ENCODE measurements around the gene GPRIN1. TPM values are rescaled to one million over a fixed set of nuclear protein-coding genes. Genes with fewer than 3 reads are reported as not detected.

GPRIN1 gene
- total RNA-seq, 1 donor from 2014 or later: 39.0 TPM

GRCh38 chr5:176621661-176622079 is 11.7 kb upstream of the GPRIN1 start:
- TF ChIP-seq, protein P1, sequence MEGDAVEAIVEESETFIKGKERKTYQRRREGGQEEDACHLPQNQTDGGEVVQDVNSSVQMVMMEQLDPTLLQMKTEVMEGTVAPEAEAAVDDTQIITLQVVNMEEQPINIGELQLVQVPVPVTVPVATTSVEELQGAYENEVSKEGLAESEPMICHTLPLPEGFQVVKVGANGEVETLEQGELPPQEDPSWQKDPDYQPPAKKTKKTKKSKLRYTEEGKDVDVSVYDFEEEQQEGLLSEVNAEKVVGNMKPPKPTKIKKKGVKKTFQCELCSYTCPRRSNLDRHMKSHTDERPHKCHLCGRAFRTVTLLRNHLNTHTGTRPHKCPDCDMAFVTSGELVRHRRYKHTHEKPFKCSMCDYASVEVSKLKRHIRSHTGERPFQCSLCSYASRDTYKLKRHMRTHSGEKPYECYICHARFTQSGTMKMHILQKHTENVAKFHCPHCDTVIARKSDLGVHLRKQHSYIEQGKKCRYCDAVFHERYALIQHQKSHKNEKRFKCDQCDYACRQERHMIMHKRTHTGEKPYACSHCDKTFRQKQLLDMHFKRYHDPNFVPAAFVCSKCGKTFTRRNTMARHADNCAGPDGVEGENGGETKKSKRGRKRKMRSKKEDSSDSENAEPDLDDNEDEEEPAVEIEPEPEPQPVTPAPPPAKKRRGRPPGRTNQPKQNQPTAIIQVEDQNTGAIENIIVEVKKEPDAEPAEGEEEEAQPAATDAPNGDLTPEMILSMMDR (conservative IDR thresholded peaks at IDR 0.05): no peak
- Mint-ChIP-seq H3K4me3 (no peak overlapping the region), H3K27me3 (ENCODE audit: low read depth) (peaks cover 92% of the 10 kb centered on the region), H3K36me3 (ENCODE audit: low read depth) (no peaks in the 10 kb centered on the region), H3K4me1 (no peaks in the 10 kb centered on the region), H3K9me3 (no peaks in the 10 kb centered on the region), H3K27ac (ENCODE audit: unreplicated experiment) (no peak overlapping the region)
- DNase-seq (ENCODE audit: low read depth, low spot score): no peak

DNA sequence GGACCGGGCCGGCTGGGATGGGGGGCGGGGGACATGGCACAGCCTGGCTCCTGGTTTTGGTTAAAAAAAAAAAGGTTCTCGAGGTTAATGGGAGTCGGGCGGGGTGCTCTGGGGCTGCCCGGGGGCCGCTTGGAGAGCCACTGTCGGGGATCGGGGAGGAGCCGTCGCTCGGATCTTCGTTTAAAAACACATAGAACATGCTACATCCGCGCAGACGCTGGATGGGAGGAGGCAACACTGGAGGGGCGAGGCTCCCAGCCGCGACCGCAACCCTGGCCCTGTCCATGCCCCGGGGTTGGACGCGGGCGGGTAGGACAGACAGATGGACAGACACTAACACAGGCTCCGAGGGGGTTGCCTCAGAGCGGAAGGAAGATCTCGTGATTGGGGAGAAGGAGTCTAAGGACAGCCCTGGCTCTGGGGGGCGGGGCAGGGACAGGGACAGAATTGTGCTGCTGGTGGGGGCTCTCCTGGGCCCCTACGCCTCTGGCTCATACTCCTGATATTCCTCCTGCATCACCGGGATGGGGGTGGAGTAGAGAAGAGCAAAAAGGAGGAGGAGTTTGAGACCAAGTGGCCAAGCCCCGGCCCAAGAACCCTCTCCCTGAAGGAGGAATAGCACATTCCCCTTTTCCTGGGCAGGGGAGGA is 10.5 kb upstream of the GPRIN1 start:
- Mint-ChIP-seq H3K27me3 (ENCODE audit: low read depth) (peaks cover 95% of the 10 kb centered on the region), H3K27ac (ENCODE audit: unreplicated experiment) (no peak overlapping the region), H3K9me3 (no peaks in the 10 kb centered on the region), H3K36me3 (ENCODE audit: low read depth) (no peaks in the 10 kb centered on the region), H3K4me1 (no peaks in the 10 kb centered on the region), H3K4me3 (peak overlapping the region; percentile 16)
- TF ChIP-seq, protein P1 (conservative IDR thresholded peaks at IDR 0.05): no peak
- DNase-seq (ENCODE audit: low read depth, low spot score): no peak

DNA sequence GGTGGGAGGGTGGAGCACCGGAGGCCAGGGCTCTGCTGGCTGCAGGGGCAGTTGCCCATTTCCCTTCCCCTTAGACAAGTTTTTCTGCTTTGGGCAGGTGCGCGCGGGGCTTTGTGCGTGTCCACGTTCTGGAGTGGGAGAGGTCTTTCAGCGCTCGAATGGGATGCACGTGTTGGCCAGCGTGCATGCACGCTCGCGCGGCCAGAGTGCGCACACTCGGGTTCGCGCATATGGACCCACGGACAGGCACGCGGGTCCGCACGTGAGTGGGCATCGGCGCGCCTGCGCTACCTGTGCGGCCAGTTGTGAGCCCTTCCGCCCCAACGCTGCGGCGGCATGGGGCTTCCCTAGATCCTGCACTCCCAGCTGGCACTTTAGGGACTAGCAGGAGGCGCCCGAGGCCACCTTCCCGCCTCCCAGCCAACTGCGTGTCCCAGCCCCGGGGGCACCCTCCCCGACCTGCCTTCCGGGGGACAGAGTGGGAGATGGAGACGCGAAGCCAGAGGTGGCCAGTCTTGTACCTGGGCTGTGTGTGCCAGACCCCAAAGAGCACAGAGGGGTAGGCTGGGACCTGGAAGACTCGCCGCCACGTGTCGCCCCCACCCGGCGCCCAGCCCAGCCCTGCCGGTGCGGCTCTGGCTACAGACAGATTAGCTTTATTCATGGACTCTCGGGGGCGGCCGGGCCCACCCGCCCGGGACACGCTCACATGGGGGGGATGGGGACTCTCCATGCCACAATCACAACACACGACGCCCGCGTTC is 9.8 kb upstream of the GPRIN1 start:
- DNase-seq (ENCODE audit: low read depth, low spot score): no peak

DNA sequence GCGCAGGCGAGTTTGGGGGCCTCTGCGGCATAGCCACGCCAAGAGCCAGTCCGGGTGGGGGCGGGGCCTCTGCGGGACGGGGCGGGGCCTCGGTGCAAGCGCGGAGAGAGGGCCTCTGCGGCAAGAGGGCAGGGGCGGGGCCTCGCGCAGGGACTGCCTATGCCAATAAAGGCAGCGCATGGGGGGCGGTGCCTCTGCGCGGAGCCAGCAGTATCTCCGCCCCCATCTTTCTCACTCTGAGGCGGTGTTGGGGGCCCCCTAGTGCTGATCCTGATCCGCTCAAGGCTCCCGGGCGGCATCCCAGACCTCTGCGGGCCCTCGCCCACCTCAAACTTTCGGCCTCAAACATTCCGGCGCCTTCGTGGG is 9.2 kb upstream of the GPRIN1 start:
- Mint-ChIP-seq H3K27me3 (ENCODE audit: low read depth) (peaks cover 94% of the 10 kb centered on the region), H3K4me3 (peak overlapping the region; percentile 6), H3K27ac (ENCODE audit: unreplicated experiment) (no peak overlapping the region), H3K9me3 (no peaks in the 10 kb centered on the region), H3K4me1 (peaks cover 1% of the 10 kb centered on the region), H3K36me3 (ENCODE audit: low read depth) (no peaks in the 10 kb centered on the region)
- peak; percentile 80 for DNase-seq (ENCODE audit: low read depth, low spot score)
- TF ChIP-seq, protein P1 (conservative IDR thresholded peaks at IDR 0.05): peak; percentile 42

More for the DNA sequence above, 9.8 kb upstream of the GPRIN1 start:
- Mint-ChIP-seq H3K36me3 (ENCODE audit: low read depth) (no peaks in the 10 kb centered on the region), H3K4me3 (peak overlapping the region; percentile 6), H3K4me1 (no peaks in the 10 kb centered on the region), H3K9me3 (no peaks in the 10 kb centered on the region), H3K27ac (ENCODE audit: unreplicated experiment) (no peak overlapping the region), H3K27me3 (ENCODE audit: low read depth) (peaks cover 94% of the 10 kb centered on the region)
- TF ChIP-seq, protein P1 (conservative IDR thresholded peaks at IDR 0.05): no peak

DNA sequence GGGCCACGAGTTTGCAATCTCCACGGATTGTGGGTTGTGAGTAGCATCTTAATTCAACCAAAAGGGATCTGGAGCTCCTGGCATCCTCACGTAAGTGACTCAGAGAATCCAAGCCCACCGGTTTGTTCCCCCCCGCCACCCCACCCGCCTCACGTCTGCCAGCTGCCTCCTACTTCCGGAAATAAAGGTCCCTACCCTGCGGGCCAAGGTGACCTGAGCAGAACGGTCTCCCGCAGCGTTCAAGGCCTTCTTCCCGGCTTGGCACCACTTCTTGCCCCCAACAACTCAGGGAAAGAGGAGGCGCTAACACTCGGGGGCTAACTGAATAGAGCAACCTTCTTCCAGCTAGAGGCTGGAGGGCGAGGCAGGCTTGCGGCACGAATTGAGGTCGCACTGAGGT is 8.8 kb upstream of the GPRIN1 start:
- H3K9me3 Mint-ChIP-seq: no peaks in the 10 kb centered on the region
- H3K4me1 Mint-ChIP-seq: peaks cover 5% of the 10 kb centered on the region
- H3K4me3 Mint-ChIP-seq: no peak overlapping the region
- TF ChIP-seq, protein P1 (conservative IDR thresholded peaks at IDR 0.05): no peak
- H3K27me3 Mint-ChIP-seq (ENCODE audit: low read depth): peaks cover 94% of the 10 kb centered on the region
- no peaks in the 10 kb centered on the region for H3K36me3 Mint-ChIP-seq (ENCODE audit: low read depth)
- H3K27ac Mint-ChIP-seq (ENCODE audit: unreplicated experiment): no peak overlapping the region
- DNase-seq (ENCODE audit: low read depth, low spot score): no peak
